ENCODE data around the gene RASGRP1.

Gene RASGRP1

DNA sequence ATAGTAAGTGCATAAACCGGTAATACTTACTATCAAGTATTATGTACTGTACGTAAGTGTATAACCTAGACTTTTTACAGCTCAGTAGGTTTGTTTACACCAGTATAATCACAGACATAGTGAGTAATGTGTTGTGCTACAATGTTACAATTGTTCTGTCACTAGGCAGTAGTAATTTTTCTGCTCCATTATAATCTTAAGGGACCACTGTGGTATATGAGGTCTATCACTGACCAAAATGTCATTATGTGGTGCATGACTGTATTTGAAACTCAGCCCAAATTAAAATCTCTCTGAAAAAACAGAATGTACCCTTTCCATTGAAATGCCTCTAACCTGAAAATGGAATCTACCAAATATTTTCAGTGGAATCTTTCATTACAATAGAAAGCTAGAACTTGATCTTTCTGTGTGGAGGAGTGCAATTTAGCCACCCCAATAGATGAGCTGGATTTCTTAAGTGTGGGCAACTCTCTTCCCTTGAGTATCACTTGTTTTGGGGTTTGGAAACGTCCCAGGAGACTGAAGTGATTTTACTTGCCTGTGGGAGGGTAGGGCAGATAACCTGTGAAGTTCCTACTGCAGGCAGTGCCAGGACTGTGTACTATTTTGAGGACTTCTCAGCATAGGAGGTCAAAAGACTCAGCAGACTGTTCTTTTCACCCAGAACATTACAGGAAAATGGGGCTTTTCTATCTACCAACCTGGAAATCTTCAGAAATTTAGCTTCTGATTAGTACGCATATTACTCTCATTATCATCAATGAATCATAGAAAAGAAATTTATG is 59.7 kb downstream of the RASGRP1 start:
- no peak for DNase-seq (ENCODE audit: low read depth)

DNA sequence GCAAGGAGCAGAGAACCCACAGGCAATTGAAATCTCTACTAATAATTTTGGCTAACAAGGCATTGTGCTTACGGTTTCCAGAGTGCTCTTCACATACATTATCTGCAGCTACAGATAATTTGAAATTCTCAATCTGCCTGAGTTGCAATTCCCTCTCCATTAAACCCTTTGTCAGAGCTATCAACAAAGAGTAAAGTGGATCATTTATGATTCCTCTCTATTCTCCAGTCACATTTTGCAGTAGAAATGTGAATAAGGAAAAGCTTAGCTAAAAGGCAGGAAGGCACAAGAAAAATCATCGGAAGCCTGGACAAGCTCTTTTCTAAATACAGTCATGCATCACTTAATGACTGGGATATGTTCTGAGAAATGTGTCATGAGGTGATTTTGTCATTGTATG is 61.1 kb downstream of the RASGRP1 start:
- DNase-seq (ENCODE audit: low read depth), result no peak

DNA sequence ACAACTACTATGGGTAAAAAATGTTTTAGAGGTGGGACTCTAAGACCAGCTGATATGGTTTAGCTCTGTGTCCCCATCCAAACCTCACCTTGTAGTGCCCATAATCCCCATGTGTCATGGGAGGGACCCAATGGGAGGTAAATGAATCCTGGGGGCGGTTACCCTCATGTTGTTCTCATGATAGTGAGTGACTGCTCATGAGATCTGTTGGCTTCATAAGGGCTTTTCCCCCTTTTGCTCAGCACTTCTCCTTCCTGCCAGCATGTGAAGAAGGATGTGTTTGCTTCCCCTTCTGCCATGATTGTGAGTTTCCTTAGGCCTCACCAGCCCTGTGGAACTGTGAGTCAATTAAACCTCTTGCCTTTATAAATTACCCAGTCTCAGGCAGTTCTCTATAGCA is 65.0 kb downstream of the RASGRP1 start:
- no peak for DNase-seq (ENCODE audit: low read depth)

DNA sequence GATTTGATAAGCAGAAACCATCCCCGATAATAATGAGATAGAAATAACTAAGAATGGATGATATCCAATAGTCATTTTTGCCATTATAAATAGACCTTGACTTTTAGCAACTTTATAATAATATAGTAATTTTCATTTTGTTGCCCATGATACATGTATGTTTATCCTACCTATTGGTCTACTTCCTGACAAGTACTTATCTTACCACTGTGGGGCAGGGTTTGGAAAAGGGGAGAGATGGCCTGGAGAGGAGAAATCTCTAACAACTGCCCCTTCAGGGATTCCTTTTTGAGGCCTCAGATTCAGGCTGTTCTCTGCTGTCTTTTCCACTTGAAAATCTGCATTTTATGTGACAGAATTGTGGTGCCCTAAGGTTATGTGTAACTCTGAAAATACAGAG is 68.5 kb downstream of the RASGRP1 start:
- no peak for DNase-seq (ENCODE audit: low read depth)

DNA sequence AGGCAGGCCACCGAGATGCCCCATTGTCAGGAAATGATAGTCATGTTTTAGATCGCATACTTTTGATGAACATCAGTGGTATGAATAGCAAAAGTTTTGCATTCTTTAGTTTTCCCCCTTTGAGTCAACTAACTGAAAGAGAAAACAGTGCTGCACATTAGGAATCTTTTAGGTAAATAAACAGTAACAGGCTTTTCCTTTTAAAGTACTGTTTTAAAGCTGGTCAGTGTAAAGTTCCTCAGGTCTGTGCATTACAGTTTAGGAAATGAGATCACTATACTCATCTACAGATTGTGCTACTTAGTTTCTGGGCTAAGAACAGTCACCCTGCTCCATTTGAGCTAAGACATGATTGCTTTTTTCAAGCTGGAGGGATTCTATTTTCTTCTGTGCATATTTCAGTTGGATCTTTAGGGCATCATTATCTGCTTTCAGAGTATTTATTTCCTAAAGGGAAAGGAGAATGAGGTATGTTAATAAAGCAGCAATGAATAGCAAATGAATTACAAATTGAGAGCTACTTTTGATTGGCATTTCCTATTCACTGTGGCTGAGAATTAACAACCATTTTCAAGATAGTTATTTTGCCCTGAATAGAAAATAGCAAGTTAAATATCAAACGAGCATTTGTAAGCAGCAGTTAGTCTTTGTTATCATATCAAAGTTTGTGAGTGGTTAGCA is 74.2 kb downstream of the RASGRP1 start:
- no peak for DNase-seq (ENCODE audit: low read depth)

DNA sequence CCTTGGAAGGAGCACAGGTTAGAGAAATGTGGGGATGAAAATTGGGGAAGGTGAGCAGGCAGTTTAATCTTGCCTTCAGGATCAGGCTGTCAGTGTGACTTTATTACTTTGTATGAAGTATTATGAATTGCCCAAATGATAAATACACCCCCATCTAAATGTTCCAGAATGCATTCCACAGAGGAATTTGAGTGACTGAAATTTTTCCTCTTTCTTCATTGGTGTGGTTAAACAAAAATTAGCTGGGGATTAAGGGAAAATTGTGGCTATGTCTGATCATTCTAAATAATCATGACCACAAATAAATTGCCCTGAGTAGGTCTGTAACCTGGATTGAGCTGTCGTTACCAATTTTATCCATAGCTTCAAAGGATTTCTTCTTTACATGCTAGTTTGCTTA is 77.2 kb downstream of the RASGRP1 start:
- DNase-seq (ENCODE audit: low read depth), result no peak

DNA sequence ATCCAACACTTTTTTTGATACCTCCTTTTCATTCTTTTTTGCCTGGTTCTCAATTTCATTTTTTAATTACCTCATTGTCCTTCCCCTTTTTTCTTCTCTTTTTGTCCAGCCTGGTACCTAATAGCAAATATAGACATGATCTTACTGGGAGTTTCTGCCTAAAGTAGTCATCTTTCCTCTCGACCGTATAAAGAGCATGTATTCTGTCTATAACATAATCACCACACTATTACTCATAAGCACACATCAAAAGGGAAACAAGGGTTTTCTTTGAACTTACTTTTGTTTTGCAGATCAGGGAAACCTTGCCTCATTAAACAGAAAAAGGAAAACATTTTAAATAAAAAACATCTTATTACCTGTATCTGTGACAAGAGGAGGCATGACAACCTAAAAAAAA is 77.7 kb downstream of the RASGRP1 start:
- DNase-seq (ENCODE audit: low read depth), result no peak

DNA sequence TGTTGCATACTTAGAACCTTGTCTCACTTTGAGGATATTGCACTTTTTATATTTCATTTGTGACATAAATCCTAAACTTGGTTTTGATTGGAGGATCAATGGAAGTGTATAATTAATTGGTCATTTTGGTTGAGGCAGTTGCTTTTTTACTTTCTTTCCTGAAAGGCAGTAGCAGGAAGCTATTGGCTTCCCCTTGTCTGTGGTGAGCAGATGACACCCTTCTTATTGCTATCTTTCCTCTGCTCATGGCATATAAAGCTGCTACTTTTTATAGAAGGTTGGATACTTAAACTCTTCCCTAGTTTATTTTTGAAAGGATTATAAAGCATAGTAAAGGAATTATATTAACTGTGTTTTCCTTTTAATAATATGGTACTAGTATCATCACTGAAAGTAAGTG is 82.0 kb downstream of the RASGRP1 start:
- DNase-seq (ENCODE audit: low read depth), result no peak

DNA sequence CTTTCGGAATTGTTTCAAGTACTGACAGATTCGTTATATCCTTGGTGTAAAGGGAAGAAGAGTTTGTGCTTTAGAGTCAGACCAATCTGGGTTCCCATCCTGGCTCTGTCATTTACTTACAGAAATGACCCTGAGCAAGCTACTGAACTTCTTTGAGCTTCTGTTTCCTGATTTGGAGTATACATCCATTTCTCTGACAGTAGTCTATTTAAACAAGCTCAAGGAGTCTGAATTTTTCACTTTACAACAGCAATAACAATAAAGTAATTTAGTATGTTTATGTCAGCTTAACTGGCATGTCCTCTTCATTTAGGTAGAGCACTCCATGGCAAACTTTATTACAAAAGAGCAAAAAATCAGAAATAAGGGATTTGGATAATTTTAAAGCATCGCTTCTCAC is 82.9 kb downstream of the RASGRP1 start:
- DNase-seq (ENCODE audit: low read depth), result no peak

DNA sequence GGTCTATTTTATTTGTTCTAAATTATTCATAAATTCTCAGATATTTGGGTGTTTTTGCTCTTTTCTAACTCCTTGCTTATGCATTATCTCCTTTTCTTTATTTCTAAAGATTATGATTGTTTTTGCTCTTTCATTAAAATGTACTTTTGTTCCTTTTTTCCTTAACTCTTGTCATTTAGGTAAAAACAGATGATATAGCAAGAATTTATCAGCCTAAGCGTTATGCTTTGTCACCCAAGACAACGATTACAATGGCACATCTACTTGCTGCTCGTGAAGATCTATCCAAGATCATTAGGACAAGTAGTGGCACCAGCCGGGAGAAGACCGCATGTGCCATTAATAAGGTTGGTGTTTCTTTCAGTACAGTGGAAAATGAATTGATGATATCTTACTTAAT is 83.5 kb downstream of the RASGRP1 start:
- DNase-seq (ENCODE audit: low read depth), result no peak

DNA sequence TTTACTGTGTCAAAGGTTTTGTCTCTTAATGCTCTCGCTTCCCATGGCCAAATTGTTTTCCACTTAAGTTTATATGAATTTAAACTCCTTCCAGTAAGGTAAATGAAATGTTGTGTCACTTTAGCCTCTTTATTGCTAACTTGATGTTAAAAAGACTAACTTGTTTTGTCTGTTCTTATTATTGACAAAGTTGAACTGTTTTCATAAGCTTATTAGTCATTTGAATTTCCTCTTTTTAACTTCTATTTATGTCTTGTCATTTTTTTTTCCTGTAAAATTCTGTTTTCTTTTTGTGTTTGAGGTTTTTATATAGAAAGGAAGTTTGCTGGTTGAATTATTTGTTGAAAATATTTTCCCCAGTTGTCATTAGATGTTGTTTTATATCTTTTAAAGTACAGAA is 84.9 kb downstream of the RASGRP1 start:
- DNase-seq (ENCODE audit: low read depth), result no peak

DNA sequence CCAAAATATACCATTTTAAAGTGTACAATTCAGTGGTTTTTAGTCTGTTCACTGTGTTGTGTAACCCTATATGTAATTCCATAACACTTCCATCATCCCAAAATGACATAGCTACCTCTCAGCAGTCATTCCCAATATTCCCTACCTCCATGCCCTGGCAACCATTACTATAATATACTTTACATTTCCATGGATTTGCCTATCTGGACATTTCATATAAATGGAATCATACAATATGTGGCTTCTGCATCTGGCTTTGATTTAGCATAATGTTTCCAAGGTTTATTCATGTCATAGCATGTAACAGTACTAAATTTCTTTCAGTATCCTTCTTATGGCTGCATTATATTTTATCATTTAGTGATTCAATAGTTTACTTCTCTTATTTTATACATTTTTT is 85.3 kb downstream of the RASGRP1 start:
- no peak for DNase-seq (ENCODE audit: low read depth)

DNA sequence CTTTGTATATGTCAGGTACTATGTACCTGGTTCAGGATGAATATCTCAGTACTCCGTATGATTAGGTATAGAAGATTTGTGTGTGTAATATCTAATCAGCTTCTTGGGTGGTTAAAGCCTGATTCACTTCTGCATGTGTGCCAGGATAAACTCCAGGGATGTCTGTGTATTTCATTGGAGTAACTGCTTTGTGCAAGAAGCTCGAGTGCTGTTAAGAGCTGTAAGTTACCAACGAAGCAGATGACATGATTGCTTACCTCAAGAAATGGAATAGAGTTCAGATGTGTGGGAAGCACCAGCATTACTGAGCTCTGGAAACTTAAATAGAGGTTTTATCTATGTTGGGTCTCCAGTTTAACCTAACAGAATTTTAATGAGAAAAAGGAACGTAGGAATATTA is 87.0 kb downstream of the RASGRP1 start:
- no peak for DNase-seq (ENCODE audit: low read depth)

DNA sequence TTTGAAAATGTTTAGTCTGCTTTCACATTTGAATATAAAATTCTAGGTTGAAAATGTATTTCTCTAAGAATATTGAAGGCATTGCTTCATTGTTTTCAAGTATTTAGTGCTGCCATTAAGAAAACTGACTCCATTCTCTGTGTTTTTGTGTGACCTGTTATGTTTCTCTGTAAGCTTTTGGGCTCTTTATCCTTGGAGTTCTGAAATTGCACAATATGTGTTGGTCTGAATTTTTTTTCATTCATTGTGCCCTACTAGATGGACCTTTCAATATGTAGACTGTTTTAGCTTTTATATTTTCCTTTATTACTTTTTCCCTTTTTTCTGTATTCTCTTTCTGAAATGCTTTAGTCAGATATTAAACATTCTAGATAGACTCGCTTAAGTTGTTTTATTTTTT is 88.5 kb downstream of the RASGRP1 start:
- no peak for DNase-seq (ENCODE audit: low read depth)

DNA sequence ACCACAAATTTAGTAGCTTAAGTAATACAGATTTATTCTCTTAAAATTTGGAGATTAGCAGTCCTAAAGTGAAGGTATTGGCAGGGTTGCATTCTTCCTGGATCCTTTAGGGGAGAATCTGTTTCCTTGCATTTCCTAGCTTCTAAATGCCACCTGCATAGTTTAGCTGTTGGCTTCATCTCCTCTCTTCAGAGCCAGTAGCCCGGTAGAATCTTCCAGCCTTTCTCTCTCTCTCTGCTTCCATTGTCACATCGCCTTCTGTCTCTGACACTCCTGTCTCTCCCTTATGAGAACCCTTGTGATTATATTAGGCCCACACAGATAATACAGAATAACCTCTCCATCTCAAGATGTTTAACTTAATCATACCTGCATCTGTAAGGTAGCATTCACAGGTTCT is 89.3 kb downstream of the RASGRP1 start:
- DNase-seq (ENCODE audit: low read depth), result no peak

DNA sequence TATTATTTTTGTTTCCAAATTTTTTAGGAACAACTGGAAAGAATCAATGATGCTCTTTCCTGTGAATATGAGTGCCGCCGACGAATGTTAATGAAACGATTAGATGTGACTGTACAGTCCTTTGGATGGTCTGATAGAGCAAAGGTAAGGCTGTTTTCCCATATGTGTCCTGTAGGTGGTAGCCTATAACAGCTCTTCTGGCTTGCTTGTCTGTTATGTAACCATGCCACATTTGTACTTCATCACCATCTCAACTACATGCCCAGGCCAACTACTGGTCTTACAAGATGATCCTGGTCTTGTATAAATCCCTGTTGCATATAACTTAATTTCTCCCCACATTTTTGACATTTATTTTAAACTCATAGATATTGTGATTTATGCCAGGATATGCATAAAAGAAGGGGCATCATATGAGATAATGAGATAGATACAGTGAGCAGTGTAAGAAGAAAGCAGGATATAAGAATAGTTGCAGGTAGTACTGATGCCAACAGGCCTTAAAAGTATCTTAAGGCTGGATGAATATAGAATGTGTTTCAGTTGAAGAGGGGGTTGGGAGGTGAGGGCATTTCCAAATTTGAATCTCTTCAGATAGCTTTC is 90.4 kb downstream of the RASGRP1 start:
- DNase-seq (ENCODE audit: low read depth), result peak; percentile 18

DNA sequence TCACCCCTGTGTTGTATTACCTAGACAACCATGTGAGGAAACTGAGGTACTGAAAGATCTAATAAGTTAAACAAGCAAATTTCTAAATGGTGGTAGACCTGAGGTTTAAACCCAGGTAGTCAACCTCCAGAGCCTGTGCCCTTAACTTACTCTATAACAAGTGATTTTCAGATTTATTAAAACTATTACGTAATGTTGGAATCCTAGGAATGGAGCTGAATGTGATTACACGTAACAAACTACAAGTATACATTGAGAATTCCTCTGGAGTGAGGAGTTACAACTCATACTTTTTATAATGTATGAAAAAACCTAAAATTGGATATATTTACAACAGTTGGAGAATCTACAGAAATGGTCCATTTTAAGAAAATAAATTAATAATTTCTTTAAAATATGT is 92.6 kb downstream of the RASGRP1 start:
- DNase-seq (ENCODE audit: low read depth), result no peak

DNA sequence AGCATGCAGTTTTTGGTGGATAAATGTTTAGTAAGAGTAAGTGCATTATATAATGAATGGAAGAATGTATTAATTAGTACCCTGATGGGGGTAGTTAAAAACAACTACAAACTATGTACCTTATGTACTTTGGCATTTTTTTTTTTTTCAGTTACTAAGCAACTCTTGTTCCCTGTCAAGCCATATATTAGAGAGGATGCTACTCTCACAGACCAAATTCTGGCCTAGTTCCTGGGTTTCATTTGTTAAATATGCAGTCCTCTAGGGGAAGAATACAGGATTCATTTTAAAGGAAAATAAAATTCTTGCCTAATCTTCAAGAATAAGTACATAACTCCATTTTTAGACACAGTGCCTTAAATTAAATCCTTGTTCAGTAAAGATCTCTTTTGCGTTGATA is 93.8 kb downstream of the RASGRP1 start:
- DNase-seq (ENCODE audit: low read depth), result no peak

DNA sequence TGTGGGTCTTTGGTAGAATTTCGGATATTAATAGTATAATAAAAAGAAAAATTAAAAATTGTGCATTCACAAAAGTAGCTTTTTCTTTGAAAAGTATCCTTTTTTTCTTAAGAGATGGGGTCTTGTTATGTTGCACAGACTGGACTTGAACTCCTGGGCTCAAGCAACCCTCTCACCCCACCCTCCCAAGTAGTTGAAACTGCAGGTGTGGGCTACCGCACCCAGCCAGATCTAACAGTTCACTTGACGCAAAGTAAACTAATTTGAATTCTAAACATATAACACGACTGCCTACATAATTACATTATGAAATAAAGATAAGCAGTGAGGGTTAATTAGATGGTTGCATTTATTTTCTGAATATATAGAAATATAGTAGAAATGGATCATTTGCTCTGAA is 99.9 kb downstream of the RASGRP1 start:
- no peak for DNase-seq (ENCODE audit: low read depth)

DNA sequence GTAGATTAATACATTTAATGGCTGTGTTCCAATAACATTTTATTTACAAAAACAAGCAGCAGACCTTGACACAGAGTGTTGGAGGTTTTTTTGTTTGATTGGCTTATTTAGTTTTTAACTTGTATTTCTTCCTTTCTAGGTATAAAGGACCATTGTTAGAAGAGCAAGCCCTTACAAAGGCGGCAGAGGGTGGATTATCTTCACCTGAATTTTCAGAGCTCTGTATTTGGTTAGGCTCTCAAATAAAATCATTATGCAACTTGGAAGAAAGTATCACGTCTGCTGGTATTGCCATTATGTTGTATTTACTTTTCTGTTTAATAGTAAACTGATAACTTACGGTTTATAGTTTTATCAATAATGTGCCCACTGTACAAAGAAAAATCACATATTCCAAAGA is 100.7 kb downstream of the RASGRP1 start:
- no peak for DNase-seq (ENCODE audit: low read depth)

DNA sequence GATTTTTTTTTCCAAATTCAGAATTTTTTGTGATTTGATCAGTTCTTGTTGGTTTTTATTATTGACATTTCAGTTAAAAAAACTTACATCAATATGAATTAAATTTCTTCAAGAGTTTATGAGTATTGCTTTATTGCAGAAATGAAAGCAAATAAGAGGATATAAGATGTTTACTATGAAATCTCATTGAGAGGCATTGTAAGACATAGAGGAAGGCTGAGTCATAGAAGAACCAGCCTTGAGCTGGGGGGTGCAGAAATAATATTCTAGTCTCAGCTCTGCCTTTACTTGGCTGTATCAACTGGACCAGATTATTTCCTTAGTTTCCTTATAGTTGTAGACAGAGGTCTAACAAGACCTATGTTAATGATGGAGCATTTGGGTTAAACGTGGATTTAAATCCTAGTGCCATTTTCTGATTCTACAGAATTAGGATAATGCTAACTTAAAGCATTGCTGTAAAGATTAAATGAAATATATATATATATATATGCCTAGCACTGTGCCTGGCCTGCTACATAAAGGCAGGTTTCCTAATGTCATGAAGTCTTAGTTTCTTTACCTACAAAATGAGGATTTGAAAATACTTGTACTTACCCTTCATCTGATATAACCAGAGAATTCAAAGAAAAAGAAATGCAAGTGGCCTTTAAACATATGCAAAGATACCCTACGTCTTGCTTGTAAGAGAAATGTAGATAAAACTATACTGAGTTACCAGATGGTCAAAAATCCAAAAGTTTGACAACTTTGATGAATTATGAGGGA is 103.4 kb downstream of the RASGRP1 start:
- no peak for DNase-seq (ENCODE audit: low read depth)

DNA sequence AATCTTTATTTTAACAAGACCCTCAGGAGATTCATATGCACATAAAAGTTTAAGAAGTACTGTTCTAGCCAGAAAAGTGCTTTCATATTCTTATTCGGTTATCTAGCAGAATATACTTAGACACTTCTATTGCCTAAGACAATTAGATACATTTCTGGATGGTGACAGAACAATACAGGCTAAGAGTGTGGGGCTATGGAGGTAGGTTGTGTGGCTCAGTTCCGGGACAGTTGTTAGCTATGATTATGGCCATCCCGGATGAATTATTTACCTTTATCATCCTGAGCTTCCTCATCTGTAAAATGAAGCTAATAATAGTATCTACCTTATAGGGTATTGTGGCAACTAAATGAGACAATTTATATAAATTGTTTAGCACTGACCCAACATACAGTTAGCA is 104.1 kb downstream of the RASGRP1 start:
- no peak for DNase-seq (ENCODE audit: low read depth)

DNA sequence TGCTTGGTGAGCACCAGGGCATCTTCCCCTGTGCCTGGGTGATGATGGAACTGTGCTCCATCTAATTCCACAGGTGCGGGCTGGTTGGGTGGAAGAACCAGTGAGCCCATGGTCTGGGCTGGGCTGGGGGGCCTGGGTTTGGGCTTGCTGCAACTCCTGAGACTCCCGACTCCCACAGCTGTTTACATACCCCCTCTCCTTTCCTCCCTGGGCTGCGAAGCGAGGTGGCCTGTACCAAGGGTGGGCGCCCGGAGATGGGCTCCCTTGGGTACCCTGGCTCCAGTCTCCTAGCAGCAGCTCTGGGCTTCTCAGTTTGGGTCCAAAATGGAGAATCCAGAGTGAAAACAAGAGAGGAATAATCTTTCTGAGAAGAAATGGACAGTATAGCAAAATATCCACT is 105.1 kb downstream of the RASGRP1 start:
- DNase-seq (ENCODE audit: low read depth), result no peak

All from stimulated activated CD4-positive, alpha-beta T cell treated with anti-CD3 and anti-CD28 coated beads, Interleukin-2, amount 100 ng/mL, for 4 hours (primary cell).